ENCODE results near the gene GSN. TPM values are rescaled to one million over a fixed set of nuclear protein-coding genes. Genes with fewer than 3 reads are reported as not detected.
A peak's percentile ranks its signal among the peaks of the same experiment; 100 is the strongest.

GSN gene
- total and polyA plus RNA-seq, 4 donors = 133 to 468 (median 233) TPM

GRCh38 chr9:121368745-121369144 lies 100.8 kb downstream of the GSN start:
- DNase-seq = no peak
- Histone ChIP-seq H3K36me3 (ENCODE audit: control insufficient read depth in 4 of 4, insufficient read depth in 4 of 4, low read length in 4 of 4) (peaks cover 0 to 2% (median 0%) of the 10 kb centered on the region in 4 donors), H3K9ac (ENCODE audit: insufficient read depth in 1 of 2, low read length in 2 of 2) (peak overlapping the region in 1 of 2 donors; percentile 75), H3K27ac (ENCODE audit: low read depth in 1 of 2, low read length in 1 of 2) (peak overlapping the region; percentile 92 to 96), H3K4me3 (peak overlapping the region; percentile 74), H3K27me3 (ENCODE audit: control insufficient read depth in 3 of 3, insufficient read depth in 3 of 3, low read length in 2 of 3) (no peaks in the 10 kb centered on the region), H3K9me3 (ENCODE audit: control insufficient read depth in 4 of 4, insufficient read depth in 3 of 4, low read length in 3 of 4) (no peaks in the 10 kb centered on the region), H3K4me1 (ENCODE audit: control insufficient read depth in 5 of 5, insufficient read depth in 5 of 5, low read length in 5 of 5) (peaks cover 10 to 82% (median 20%) of the 10 kb centered on the region in 5 donors)
- no peak for TF ChIP-seq CTCF (IDR thresholded peaks at IDR 0.05; ENCODE audit: control extremely low read depth, extremely low read depth)
- WGBS, 2 donors = 13 to 16% methylated on average over 8 of the region's 8 CpGs
- no peak for ATAC-seq (ENCODE audit: insufficient read depth, low FRiP score)

DNA sequence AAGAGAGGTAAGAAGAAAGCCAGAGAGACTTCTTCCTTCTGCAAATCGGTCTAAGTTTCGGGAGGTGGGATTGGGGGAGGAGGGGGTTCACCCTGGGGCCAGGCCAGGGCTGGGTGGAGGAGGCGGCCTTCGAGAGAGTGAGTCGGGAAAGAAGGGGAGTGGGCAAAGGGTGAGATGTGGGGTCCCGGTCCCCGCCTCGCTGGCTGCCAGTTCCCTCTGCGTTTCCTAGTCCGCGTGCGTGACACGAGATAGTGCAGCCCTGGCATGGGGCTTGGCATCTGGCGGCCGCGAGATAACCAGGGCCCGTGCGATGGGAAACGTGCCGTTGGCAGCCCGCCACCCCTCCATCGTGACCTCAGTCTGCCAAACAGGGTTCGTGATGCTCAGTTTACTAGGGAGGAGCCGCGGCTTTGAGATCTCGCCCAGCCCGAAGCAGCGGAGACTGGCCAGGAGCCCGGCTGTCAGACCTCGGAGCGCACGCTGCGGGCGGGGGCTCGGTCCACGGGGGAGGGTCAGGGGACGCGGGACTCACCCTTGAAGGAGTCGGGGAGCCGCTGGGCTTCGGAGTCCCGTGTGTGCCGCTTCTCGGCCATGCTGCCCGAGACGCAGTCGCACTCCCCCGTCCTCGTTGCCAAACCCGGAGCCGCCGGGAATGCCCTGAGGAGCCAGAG lies 101.8 kb downstream of the GSN start, which contains the start of gene STOM:
TSS of gene STOM (minus strand) at position 656 of the 671 bp plus-strand sequence. CDS start at position 593, 63 bp downstream.
- DNase-seq = peak; percentile 87 to 89 (median 88)
- H3K36me3 ChIP-seq (ENCODE audit: control insufficient read depth in 4 of 4, insufficient read depth in 4 of 4, low read length in 4 of 4) = peaks cover 0 to 2% (median 0%) of the 10 kb centered on the region in 4 donors
- 0% methylated on average over 45 to 52 of the region's 52 CpGs for WGBS, 2 donors
- peaks cover 10 to 74% (median 20%) of the 10 kb centered on the region in 5 donors for H3K4me1 ChIP-seq (ENCODE audit: control insufficient read depth in 5 of 5, insufficient read depth in 5 of 5, low read length in 5 of 5)
- H3K9ac ChIP-seq (ENCODE audit: insufficient read depth in 1 of 2, low read length in 2 of 2) = peak within 1 kb of the TSS in 1 of 2 donors; percentile 75
- H3K27me3 ChIP-seq (ENCODE audit: control insufficient read depth in 3 of 3, insufficient read depth in 3 of 3, low read length in 2 of 3) = no peaks in the 10 kb centered on the region
- ATAC-seq (ENCODE audit: insufficient read depth, low FRiP score) = peak; percentile 58
- no peak for TF ChIP-seq CTCF (IDR thresholded peaks at IDR 0.05; ENCODE audit: control extremely low read depth, extremely low read depth)
- peak within 1 kb of the TSS; percentile 92 to 96 for H3K27ac ChIP-seq (ENCODE audit: low read depth in 1 of 2, low read length in 1 of 2)
- no peaks in the 10 kb centered on the region for H3K9me3 ChIP-seq (ENCODE audit: control insufficient read depth in 4 of 4, insufficient read depth in 3 of 4, low read length in 3 of 4)
- peak within 1 kb of the TSS; percentile 74 for H3K4me3 ChIP-seq

GRCh38 chr9:121371495-121372061 lies 103.6 kb downstream of the GSN start:
- Histone ChIP-seq H3K4me3 (no peak overlapping the region), H3K9me3 (ENCODE audit: control insufficient read depth in 4 of 4, insufficient read depth in 3 of 4, low read length in 3 of 4) (no peaks in the 10 kb centered on the region), H3K27me3 (ENCODE audit: control insufficient read depth in 3 of 3, insufficient read depth in 3 of 3, low read length in 2 of 3) (no peaks in the 10 kb centered on the region), H3K4me1 (ENCODE audit: control insufficient read depth in 5 of 5, insufficient read depth in 5 of 5, low read length in 5 of 5) (peaks cover 10 to 58% (median 11%) of the 10 kb centered on the region in 5 donors), H3K27ac (ENCODE audit: low read depth in 1 of 2, low read length in 1 of 2) (peak overlapping the region; percentile 33 to 88), H3K36me3 (ENCODE audit: control insufficient read depth in 4 of 4, insufficient read depth in 4 of 4, low read length in 4 of 4) (no peaks in the 10 kb centered on the region), H3K9ac (ENCODE audit: insufficient read depth in 1 of 2, low read length in 2 of 2) (no peak overlapping the region)
- DNase-seq = peak; percentile 54 to 94 (median 94)
- TF ChIP-seq CTCF (IDR thresholded peaks at IDR 0.05; ENCODE audit: control extremely low read depth, extremely low read depth) = no peak
- ATAC-seq (ENCODE audit: insufficient read depth, low FRiP score) = no peak
- WGBS, 2 donors = 58 to 62% methylated on average over 4 of the region's 4 CpGs
